Suppressor macrophage treated with lipopolysaccharide for 4 hours (primary cell): ENCODE data around the gene MCM3AP.

Experiments used
- DNase-seq: peaks from one replicate; pipeline ENCODE4 v3.0.0-alpha.2; 2020

The MCM3AP gene

GRCh38 chr21:46285206-46285661 is at the start of gene MCM3AP:
TSS of gene MCM3AP (minus strand) at chr21:46285611. CDS start at chr21:46285286, 325 bp downstream.
- no peak for DNase-seq

- DNase-seq, result no peak
Measured at GRCh38 chr21:46334351-46335140, 49.1 kb upstream of the MCM3AP start.

DNA sequence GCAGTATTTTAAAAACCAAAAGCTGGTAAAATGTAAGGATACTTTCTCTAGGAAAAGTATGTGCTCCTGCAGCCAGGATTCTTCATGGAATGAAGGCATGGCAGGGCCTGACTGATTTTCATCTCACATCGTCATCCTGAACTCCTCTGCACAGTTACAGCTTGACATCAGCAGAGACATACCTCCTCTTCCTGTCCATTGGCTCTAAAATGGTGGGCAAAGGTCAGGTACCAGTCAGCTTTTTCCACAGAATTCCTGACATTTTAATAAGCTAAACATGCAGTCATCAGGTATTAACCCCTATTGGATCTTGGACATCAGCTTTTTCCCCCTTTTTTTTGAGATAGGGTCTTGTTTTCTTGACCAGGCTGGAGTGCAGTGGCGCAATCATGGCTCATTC is 44.4 kb upstream of the MCM3AP start:
- no peak for DNase-seq

GRCh38 chr21:46328151-46328550 is 42.7 kb upstream of the MCM3AP start:
- DNase-seq, result no peak

DNA sequence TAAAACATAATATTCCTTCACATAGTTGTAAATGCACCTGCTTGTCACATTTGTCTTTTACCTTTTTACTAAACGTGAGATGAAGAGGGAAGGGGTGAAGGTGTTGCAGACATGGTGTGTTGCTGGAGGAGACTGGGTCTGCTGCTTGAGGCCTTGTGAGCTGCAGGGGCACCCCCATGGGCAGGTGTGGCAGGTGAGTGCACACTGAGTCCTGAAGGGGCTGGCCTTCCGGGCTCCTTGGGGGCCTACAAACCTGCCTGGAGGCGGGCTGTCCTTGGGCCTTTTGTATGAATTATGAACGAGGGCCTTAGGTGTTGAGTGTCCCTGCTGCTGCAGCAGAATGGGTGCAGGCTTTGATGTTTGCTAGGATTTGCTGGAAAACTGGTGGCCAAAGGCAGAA is 42.3 kb upstream of the MCM3AP start:
- DNase-seq, result no peak

DNA sequence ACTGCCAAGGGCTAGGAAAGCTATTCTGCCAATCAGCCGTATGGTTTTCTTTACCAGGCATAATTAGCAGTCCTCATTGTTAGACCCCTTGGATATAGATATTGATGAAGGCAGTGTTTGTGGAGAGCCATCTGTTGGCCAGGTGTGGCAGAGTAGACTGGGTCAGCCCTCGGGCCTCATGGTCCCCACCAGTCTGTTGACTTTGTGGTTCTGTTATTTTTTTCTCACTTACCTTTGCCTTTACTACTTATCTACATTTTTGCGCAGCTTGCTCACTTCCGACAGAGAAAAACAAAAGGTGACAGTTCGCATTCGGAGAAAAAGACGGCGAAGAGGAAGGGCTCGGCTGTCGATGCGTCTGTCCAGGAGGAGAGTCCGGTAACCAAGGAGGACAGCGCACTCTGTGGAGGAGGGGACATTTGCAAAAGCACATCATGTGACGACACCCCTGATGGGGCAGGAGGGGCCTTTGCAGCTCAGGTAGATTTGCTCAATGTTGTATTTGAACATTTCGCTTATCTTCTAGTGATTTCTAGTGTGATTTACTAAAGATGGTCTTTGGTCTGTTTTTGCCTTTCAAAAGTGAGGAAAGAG is 40.8 kb upstream of the MCM3AP start:
- DNase-seq, result no peak

DNA sequence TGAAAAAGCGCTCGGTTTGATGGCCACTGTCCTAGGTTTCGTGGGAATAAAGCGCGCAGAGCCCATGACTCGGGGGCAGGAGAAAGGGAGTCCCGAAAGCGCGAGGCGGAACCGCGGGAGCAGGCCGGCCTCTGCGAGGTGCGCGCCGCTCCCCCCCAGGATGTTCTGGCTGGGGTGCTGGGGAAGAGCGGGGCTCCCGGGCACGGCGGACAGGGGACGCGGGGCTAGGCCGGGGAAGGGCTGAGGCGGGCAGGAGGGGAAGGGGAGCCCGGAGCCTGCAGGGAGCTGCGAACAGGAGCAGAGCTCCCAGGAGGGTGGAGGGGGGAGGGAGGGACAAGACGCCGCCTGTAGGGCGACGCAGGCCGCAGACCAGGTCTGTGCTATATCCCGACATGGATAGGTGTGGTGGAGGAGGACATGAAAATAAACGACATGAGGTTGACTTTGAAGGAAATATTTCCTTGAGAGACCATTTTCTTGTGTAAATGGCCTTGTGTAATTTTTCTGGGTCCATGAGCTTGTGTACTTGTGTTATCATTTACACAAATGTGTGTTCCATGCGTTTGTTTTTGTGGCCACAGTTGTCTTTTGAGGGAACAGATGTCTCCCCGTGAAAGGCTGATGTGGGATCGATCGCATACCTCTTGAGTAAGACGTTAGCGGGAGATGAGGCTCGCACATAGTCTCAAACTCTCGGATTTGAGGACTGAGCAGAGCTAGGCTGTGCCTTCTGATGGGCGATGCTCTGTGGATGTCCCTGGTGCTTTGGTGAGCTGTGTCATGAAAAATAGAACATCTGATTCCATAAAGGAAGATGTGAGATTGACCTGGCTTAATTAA is 39.9 kb upstream of the MCM3AP start:
- peak; percentile 29 for DNase-seq

- peak; percentile 96 for DNase-seq
Measured at GRCh38 chr21:46324390-46325072, 39.1 kb upstream of the MCM3AP start.

DNA sequence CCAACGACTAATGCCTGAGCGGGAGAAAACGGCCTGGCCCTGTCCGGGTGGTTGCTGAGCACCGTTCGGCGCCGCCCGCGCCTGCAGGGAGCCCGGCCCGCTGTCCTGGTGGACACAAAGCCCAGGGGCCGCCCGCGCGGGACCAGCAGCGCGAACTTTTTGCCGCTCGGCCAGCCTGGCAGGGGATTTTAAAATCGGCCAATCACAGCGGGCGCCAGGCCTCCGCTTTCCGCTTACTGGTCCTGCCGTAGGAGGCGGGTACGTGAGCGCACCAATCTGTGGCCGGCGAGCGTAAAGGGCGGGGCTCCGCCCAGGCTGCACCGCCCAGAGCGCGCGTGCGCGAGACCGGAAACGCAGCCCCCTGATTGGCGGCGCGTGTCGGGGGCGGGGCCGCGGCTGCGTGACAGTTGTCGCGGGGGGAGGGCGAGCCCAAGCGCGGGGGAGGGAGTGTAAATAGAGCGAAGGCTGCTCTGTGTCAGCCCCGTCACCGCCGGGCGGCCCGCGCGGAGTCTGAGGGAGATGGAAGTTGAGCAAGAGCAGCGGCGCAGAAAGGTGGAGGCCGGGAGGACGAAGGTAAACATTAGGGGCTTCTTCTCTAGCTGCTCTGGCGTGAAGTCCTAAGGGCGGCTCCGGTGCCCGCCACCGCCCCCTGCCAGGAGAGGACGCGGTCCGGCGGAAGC is 38.4 kb upstream of the MCM3AP start, which contains the start of the genes C21orf58 and PCNT:
C21orf58 (minus strand) TSS at position 161 of the 680 bp plus-strand sequence. CDS start 1,132 bp downstream, outside the sequence.
PCNT (plus strand) TSS at position 447 of the 680 bp plus-strand sequence; CDS start at position 520, 73 bp downstream.
- peak; percentile 99 for DNase-seq

GRCh38 chr21:46323227-46323709 is 37.9 kb upstream of the MCM3AP start:
- peak; percentile 13 for DNase-seq

- DNase-seq, result peak; percentile 32
Measured at GRCh38 chr21:46322351-46323226, 37.2 kb upstream of the MCM3AP start.

- DNase-seq, result no peak
Measured at GRCh38 chr21:46320331-46320801, 35.0 kb upstream of the MCM3AP start.

DNA sequence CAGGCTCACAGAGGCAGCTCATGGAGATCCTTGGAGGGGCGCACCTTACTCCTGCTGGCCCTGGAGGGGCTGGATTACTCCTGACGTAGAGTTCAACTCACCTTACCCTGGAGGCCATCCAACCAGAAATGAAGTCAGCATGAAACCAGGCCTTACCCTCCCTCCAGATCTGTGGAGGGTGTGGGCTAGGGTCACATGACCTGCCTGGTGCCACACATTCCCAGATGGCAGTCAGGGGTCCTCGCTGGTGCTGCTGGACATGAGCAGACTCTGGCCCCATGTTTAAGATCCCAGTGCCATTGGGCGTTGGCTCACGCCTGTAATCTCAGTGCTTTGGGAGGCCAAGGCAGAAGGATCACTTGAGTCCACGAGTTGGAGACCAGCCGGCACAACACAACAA is 33.8 kb upstream of the MCM3AP start:
- DNase-seq, result no peak

DNA sequence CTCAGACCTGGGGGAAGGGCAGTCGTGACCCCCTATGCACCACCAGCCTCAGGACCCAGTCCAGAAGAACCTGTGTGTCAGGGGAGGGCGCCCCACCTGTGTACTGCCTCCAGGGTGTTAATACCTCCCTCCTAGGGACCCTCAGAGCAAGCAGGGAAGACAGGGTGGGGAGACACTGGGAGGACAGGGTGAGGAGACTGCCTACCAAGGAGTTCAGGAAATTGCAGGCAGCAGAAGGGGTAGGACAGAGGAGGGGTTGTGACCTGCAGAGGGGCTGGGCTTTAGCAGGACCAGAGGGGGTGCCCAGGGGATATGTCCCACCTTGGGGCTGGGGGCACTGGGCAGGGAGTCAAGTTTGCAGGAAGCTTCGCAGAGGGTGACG is 33.0 kb upstream of the MCM3AP start:
- DNase-seq, result no peak

DNA sequence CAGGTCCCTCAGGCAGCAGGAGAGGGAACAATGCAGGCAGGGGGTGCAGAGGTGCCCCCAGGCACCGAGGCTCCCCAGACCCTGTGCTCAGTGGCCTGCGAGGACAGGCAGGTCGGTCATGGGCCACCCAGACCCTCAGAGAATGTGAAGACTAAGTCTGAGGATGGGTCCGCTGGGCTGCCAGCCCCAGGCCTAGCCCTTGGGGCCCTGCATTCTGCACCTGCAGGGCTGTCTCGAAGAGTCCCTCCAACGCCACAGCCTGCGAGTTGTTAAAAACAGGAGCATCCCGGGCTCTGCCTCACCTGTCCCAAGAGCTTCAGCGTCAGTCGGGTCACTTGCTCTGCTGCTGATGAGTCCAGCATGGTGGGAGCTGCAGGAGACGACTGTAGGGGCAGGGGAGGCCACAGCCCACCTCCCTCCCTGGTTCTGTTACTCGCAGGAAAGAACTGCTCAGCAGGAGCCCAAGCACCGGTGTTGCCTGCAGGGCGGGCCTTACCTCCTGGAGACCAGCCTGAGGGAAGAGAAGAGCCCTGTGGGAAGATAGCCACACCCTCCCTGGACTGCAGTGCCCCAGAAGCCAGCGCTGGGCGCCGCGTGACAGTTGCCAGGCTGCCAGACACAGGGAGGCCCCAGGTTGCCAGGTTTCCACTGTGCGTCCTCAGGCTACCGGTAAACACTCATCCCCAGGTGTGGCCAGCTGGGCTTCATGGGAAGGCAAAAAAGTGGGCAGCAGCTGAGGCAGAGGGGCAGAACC is 32.5 kb upstream of the MCM3AP start:
- no peak for DNase-seq

GRCh38 chr21:46316708-46317324 is 31.4 kb upstream of the MCM3AP start:
- DNase-seq, result no peak

DNA sequence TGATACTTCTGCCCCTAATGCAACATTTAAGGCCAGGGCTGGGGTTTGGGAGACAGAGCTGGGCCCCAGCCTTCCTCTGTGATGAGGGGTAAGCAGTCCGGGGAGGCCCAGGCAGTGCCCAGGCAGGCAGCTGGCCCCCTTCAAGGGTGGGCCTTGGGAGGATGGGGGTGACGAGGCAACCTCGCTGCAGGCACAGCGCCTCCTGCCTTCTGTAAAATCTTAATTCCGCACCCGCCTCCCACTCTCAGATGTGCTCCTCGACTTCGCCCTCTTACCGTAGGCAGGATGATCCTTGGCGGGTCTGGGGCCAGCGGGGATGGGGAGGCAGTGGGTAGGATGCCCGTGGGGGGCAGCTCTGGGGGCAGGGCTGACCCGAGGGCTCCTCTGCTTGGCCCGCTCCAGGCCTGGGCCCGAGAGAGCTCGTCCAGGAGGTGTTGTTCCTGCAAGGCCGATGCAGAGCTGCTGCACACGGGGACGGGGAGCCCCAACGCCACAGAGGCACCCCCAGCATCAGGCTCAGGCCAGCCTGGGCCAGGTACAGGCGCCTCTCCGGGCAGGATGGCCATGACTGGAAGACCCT is 29.1 kb upstream of the MCM3AP start:
- no peak for DNase-seq

DNA sequence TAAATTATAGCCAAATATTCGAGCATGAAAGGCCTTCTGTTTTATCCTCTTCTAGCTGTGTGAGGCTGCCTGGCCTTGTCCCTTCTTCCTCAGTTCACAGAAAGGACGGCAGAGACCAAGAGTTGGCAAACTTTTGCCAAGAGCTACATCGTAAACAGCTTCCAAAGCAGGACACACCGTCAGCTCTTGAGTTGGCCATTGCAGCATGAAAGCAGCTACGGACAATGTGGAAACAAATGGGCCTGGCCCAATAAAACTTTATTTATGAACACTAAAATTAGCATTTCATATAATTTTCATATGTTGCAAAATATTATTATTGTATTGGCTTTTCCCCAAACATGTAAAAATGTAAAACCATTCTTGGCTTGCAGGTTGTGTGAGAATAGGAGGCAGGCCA is 27.5 kb upstream of the MCM3AP start:
- no peak for DNase-seq

DNA sequence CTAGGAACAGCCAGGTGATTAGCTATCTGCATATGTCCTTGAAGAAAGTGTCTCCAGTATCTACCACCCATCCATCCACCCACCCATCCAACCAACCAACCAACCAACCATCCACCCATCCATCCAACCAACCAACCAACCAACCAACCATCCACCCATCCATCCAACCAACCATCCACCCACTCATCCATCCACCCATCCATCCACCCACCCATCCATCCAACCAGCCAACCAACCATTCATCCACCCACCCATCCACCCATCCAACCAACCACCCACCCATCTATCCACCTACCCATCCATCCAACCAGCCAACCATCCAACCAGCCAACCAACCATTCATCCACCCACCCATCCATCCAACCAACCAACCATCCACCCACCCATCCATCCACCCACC is 26.2 kb upstream of the MCM3AP start:
- no peak for DNase-seq
